Stimulated activated CD8-positive, alpha-beta memory T cell treated with anti-CD3 and anti-CD28 coated beads, Interleukin-4, amount 100 ng/mL, for 1 hour (primary cell): ENCODE results near the gene MOCS3.

Experiments used
- DNase-seq, 2 donors: peaks; one replicate each; pipeline ENCODE4 v3.0.0-alpha.2; 2020; ENCODE audit warnings: low read depth in 2 of 2, low spot score in 1 of 2

Gene MOCS3

DNA sequence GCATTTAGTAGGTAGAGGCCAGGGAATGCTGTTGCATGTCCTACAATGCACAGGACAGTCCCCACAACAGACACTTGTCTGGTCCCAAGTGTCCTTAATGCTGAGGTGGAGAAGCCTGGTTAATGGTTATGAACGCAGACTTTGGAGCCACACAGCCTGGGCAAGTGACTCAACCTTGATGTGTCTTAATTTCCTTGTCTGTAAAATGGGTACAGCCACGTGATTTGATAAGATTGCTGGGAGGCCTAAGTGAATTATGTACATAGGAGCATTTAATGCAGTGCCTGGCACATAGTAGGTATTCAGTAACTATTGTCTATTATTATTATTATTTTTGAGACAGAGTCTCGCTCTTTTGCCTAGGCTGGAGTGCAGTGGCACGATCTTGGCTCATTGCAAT is 52.9 kb downstream of the MOCS3 start:
- DNase-seq, result no peak

- DNase-seq, result no peak
Observed at GRCh38 chr20:51012357-51012756, 53.7 kb downstream of the MOCS3 start.
